Left lung (tissue), 10 donors: ENCODE measurements around the gene CHMP4B. TPM values are rescaled to one million over a fixed set of nuclear protein-coding genes. Genes with fewer than 3 reads are reported as not detected.

ENCODE experiments used
- ATAC-seq: fragments of 200-7000 bp; cut with Tn5 transposase; one replicate; pipeline ENCODE4 v1.9.1; 2020; ENCODE audit warnings: moderate library complexity
- DNase-seq, 4 donors: peaks; one replicate each; pipeline ENCODE4 v3.0.0-alpha.2; 2013 to 2020
- H3K27ac ChIP-seq, 2 donors: fragments of 200-600 bp; sonication (generic) in 1 of 2; one replicate each; pipeline versions ENCODE4 v1.5.0 to v1.8.0; 2020 to 2021
- H3K27me3 ChIP-seq, 2 donors: fragments of 200-600 bp; sonication (generic) in 1 of 2; one replicate each; pipeline versions ENCODE4 v1.5.0 to v1.8.0; 2020 to 2021
- H3K36me3 ChIP-seq, 2 donors: fragments of 200-600 bp; sonication (generic) in 1 of 2; one replicate each; pipeline versions ENCODE4 v1.5.0 to v1.8.0; 2020 to 2021
- H3K4me1 ChIP-seq, 2 donors: fragments of 200-600 bp; one replicate each; pipeline ENCODE4 v1.8.0; 2021
- H3K4me3 ChIP-seq, 2 donors: fragments of 200-600 bp; sonication (generic) in 1 of 2; one replicate each; pipeline versions ENCODE4 v1.5.0 to v1.8.0; 2020 to 2021; ENCODE audit warnings: mild to moderate bottlenecking in 1 of 2
- H3K9me3 ChIP-seq, 2 donors: fragments of 200-600 bp; sonication (generic) in 1 of 2; one replicate each; pipeline versions ENCODE4 v1.5.0 to v1.8.0; 2020 to 2021
- CTCF ChIP-seq, 2 donors: fragments of 200-600 bp; sonication (generic) in 1 of 2; IDR thresholded peaks; one replicate each; pipeline versions ENCODE4 v1.5.0 to v1.8.0; 2021; ENCODE audit warnings: antibody characterized with exemption in 2 of 2
- intact Hi-C, 2 donors: fragments of 100-400 bp; cut with DNase I; formaldehyde crosslinking; loops; one replicate each; pipeline versions ENCODE4 v1.11.2 to v1.14.2; 2022
- polyA plus RNA-seq, 6 donors: library from polyadenylated mRNA; unstranded; fragments of 120-200 nt; gene quantifications; one replicate each; pipeline ENCODE4 v1.2.1, GENCODE V29; 2013; ENCODE audit not compliant: insufficient read length in 6 of 6
- total RNA-seq, 2 donors: library from RNA; stranded (reverse); fragmentation: NEBNext Ultra II Directional; extraction: Animal tissue kit (Norgen Biotek cat#: 25700); gene quantifications; one replicate each; pipeline ENCODE4 v1.2.1, GENCODE V29; 2021
- donor health status: DM: no; HTN: yes; CAD: no.
- donor health status: DM: no; HTN: no; CAD: no.

Gene CHMP4B
- total and polyA plus RNA-seq, 8 donors: 83.2 to 117 (median 109) TPM

DNA sequence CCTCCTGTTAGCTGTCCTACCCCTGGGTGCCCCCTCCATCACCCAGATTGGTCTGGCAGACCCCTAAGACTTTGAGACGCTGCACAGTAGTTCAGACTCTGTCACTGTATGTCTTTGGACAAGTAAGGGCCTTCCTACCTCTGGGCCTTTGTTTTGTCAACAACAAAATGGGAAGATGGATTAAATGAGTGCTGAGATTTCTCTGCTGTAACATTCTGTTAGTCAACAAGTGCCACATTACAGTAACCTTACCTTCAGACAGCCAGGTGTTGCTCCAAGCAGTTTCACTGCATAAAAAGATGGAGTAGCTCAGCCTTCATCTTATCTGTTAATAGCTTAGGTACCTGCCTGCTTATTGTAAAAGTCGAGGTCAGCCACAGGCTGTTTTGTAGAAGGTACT, 16.0 kb downstream of the CHMP4B start:
- Histone ChIP-seq H3K9me3 (no peaks in the 10 kb centered on the region), H3K27me3 (no peaks in the 10 kb centered on the region), H3K36me3 (peaks cover 0 to 3% of the 10 kb centered on the region in 2 donors), H3K27ac (peak overlapping the region in 1 of 2 donors; percentile 2), H3K4me1 (peaks cover 42 to 82% of the 10 kb centered on the region in 2 donors), H3K4me3 (no peak overlapping the region)
- DNase-seq: no peak
- intact Hi-C loops: no loop called here
- ATAC-seq: no peak
- TF ChIP-seq CTCF (IDR thresholded peaks at IDR 0.05): no peak

DNA sequence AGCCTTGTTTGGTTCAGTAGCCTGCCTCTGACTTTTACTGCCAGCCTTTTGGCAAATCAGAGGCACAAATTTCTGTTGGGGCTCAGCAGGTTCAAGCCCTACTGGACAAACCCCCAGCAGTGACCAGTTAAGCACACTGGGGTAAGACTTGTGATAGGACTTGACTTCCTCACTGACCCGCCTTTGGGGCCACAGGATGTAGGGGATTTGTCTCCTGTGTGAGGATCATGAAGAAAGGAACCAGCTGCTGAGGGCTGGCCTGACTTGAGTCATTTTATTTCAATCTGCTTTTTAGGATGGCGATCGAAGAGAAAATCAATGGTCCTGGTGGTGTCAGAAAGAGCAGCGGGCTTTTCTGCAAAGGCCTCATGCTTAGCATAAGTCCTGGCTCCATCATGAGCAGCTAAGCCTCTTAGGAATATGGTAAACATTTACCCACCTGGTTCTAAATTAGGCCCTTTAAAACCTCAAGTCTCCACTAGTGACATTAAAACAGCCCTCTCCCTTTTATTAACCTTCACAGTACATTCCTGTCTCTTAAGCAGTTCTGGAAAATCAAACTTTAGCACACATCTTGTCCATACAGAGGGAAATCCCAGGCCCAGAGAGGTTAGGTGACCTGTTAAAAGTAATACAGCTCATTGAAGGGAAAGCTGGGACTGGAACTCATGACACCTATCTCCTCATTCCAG, 16.6 kb downstream of the CHMP4B start:
- no peak for TF ChIP-seq CTCF (IDR thresholded peaks at IDR 0.05)
- Histone ChIP-seq H3K4me3 (no peak overlapping the region), H3K36me3 (peaks cover 0 to 3% of the 10 kb centered on the region in 2 donors), H3K4me1 (peaks cover 45 to 88% of the 10 kb centered on the region in 2 donors), H3K9me3 (no peaks in the 10 kb centered on the region), H3K27ac (peak overlapping the region in 1 of 2 donors; percentile 2), H3K27me3 (no peaks in the 10 kb centered on the region)
- no peak for DNase-seq
- intact Hi-C loops: no loop called here
- peak; percentile 72 for ATAC-seq

- no peak for ATAC-seq
- Histone ChIP-seq H3K4me1 (peaks cover 50 to 93% of the 10 kb centered on the region in 2 donors), H3K36me3 (peaks cover 0 to 3% of the 10 kb centered on the region in 2 donors), H3K9me3 (no peaks in the 10 kb centered on the region), H3K27me3 (no peaks in the 10 kb centered on the region), H3K27ac (peak overlapping the region; percentile 26 to 50), H3K4me3 (no peak overlapping the region)
- intact Hi-C loops: no loop called here
- no peak for TF ChIP-seq CTCF (IDR thresholded peaks at IDR 0.05)
- DNase-seq: no peak
These were observed 17.2 kb downstream of the CHMP4B start for GRCh38 chr20:33828326-33828844.

- no peak for DNase-seq
- ATAC-seq: peak; percentile 5
- Histone ChIP-seq H3K4me1 (peaks cover 51 to 97% of the 10 kb centered on the region in 2 donors), H3K27me3 (no peaks in the 10 kb centered on the region), H3K27ac (peak overlapping the region; percentile 48 to 50), H3K36me3 (no peaks in the 10 kb centered on the region), H3K4me3 (no peak overlapping the region), H3K9me3 (no peaks in the 10 kb centered on the region)
- TF ChIP-seq CTCF (IDR thresholded peaks at IDR 0.05): no peak
- intact Hi-C loops: no loop called here
These were observed 17.9 kb downstream of the CHMP4B start for GRCh38 chr20:33828967-33829560.

GRCh38 chr20:33829636-33830035, 18.5 kb downstream of the CHMP4B start:
- Histone ChIP-seq H3K36me3 (peaks cover 0 to under 1% of the 10 kb centered on the region in 2 donors), H3K27me3 (no peaks in the 10 kb centered on the region), H3K9me3 (no peaks in the 10 kb centered on the region), H3K4me1 (peaks cover 51 to 95% of the 10 kb centered on the region in 2 donors), H3K4me3 (no peak overlapping the region), H3K27ac (peak overlapping the region; percentile 39 to 48)
- intact Hi-C loops: no loop called here
- DNase-seq: no peak
- no peak for TF ChIP-seq CTCF (IDR thresholded peaks at IDR 0.05)
- no peak for ATAC-seq
